ENCODE results near the gene ATP1A3. TPM values are rescaled to one million over a fixed set of nuclear protein-coding genes. Genes with fewer than 3 reads are reported as not detected.

The ATP1A3 gene
- total and polyA plus RNA-seq, 2 of the 13 experiments (the other 11 are each of a cell fraction or from before 2014, with no cell fraction given) = 0.01 to 0.04 TPM

- TF ChIP-seq NFAT5 (CRISPR knock-in tag; IDR thresholded peaks at IDR 0.05) = no peak
- TF ChIP-seq ZSCAN22 (CRISPR knock-in tag; IDR thresholded peaks at IDR 0.05) = no peak
- TF ChIP-seq KMT2B (CRISPR knock-in tag; IDR thresholded peaks at IDR 0.05) = no peak
- no peak for TF ChIP-seq TRIM22 (IDR thresholded peaks at IDR 0.05)
- TF ChIP-seq ARNTL (CRISPR knock-in tag; IDR thresholded peaks at IDR 0.05) = 0 out of 2 replicates have a peak, but pooled peaks have one; percentile 7
- TF ChIP-seq SMYD3 (CRISPR knock-in tag; IDR thresholded peaks at IDR 0.05) = no peak
- no peak for TF ChIP-seq ZNF629 (CRISPR knock-in tag; conservative IDR thresholded peaks at IDR 0.05)
- peak; percentile 91 for TF ChIP-seq ATF1 (CRISPR knock-in tag; IDR thresholded peaks at IDR 0.05)
- no peak for TF ChIP-seq ZNF616 (CRISPR knock-in tag; IDR thresholded peaks at IDR 0.05; ENCODE audit: low read depth)
- peak; percentile 88 for TF ChIP-seq HOXA3 (CRISPR knock-in tag; IDR thresholded peaks at IDR 0.05)
- TF ChIP-seq PHB2 (IDR thresholded peaks at IDR 0.05; ENCODE audit: partially characterized antibody) = no peak
- TF ChIP-seq ZBTB40 (IDR thresholded peaks at IDR 0.05) = no peak
- no peak; the same call in 1 of the 2 replicates for TF ChIP-seq ZBTB40 (CRISPR knock-in tag; IDR thresholded peaks at IDR 0.05)
These were observed 34.7 kb downstream of the ATP1A3 start, which contains the start of gene RABAC1 (continued) for GRCh38 chr19:41959056-41960053.

Measured in HepG2 (cell line).